SIG-M5 (cell line): Measurements from ENCODE around the gene SETD7.
"Not testable (repeated sequence)": the region's sequence is repeated elsewhere in the genome, so short reads cannot be mapped to it uniquely, and the experiment has no call there.

Source experiments
- DNase-seq: peaks from one replicate; lab custom pipeline; 2025; lab: John Stamatoyannopoulos, UW

The SETD7 gene

DNA sequence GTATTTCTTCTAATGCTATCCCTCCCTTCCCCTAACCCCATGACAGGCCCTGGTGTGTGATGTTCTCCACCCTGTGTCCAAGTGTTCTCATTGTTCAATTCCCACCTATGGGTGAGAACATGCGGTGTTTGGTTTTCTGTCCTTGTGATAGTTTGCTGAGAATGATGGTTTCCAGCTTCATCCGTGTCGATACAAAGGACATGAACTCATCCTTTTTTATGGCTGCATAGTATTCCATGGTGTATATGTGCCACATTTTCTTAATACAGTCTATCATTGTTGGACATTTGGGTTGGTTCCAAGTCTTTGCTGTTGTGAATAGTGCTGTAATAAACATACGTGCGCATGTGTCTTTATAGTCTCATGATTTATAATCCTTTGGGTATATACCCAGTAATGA, 91.5 kb downstream of the SETD7 start:
- DNase-seq: not testable (repeated sequence)

DNA sequence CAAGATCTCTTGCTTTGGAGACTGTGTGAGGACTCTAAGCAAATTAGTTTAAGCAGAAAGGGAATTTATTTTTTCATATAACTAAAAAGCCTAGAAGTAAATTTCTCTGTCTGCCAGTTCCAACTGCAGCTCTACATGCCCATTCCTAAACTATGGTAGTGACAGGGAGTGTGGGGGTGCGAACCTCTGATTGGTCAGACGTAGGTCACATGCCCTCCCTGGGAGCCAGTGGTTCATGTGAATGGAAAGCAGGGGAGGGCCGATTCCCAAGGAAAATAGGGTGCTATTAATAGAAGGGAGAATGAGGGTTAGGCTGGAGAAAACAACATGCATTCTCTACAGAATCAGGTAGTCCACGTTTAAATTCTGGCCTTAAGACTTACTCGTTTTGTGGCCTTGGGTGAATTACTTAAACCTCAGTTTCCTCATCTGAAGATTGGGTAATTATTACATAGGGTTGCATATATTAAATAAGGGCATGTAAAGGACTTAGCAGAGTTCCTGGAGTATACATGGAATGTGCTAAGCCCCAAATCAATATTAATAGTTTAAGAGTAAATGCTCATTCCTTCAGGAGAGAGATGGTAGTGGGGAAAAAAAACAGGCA, 94.9 kb downstream of the SETD7 start:
- DNase-seq: no peak

DNA sequence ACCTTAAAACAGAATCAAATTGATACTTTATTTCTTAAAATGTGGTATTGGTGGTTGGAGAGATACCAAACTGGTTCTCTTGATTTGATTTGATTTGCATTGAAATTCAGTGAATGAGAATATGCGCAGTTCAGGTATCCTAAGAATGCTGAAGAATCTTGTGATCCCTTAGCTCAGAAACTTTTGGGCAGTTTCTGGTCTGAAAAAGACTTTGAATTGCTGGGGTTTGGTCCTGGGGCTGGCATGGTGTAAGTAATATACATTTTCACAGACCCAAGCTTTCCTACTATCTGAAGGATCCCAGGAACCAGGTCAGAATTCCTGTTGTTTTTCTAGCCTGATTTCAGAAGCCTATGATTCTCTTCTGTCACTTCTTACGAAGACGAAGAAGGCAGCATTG, 95.5 kb downstream of the SETD7 start:
- no peak for DNase-seq

GRCh38 chr4:139458999-139459398, 97.0 kb downstream of the SETD7 start:
- no peak for DNase-seq

DNA sequence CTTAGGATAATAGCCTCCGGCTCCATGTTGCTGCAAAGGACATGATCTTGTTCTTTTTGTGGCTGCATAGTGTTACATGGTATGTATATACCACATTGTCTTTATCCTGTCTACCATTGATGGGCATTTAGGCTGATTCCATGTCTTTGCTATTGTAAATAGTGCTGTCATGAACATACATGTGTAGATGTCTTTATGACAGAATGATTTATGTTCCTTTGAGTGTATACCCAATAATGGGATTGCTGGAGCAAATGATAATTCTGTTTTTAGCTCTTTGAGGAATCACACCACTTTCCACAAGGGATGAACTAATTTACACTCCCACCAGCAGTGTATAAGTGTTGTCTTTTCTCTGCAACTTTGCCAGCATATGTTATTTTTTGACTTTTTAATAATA, 97.5 kb downstream of the SETD7 start:
- DNase-seq: no peak

GRCh38 chr4:139457318-139457717, 98.7 kb downstream of the SETD7 start:
- no peak for DNase-seq

DNA sequence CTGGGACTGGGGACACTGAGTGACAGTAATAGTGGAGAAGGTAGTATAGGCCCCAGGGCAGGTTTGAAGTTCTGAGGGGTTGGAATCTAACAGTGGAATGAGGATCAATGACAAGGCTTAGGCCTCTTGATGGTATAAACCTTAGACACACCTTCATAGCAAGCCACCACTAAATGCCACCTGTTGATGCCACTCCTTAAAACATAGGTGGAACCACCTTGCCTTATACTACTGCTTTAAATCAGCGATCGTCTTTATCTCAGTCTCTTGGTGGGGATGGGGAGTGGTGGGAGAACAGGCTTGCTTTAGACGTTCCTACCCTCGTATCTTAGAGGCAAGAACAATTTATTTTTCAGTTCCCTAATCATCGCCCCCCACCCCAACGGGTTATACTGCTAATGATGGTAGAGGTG, 100.9 kb downstream of the SETD7 start:
- no peak for DNase-seq

DNA sequence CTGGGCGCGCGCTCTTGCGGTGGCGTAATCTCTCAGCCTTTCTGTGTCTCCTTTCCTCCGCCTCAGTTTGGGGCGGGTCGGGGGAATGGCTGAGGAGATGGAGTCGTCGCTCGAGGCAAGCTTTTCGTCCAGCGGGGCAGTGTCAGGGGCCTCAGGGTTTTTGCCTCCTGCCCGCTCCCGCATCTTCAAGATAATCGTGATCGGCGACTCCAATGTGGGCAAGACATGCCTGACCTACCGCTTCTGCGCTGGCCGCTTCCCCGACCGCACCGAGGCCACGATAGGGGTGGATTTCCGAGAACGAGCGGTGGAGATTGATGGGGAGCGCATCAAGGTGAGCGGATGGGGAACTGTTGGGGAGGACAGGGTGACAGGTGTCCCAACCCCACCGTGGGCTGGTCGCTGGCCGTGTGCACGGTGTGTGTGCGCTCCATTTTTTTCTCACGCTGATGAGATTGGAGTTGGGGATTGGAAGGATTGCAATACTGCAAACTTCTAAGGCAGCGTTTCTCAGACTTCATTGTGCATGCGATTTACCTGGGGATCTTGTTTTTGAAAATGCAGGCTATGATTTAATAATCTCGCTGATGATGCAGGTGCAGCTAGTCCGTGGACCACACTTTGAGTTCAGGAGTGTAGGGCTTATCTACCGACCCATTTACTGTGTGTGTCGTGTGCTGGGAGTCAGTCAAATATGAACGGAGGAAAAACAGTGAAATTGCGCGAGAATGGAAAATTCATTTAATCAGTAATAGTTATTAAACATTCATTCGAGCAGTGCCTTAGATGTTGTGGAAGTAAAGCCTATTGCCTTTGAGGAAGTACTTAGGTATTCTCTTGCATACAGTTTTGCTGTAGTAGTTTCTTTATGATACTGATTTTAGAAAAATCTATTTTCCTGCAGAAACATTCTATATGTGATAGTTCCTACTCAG, 101.6 kb downstream of the SETD7 start, which contains the start of gene RAB33B:
RAB33B (plus strand) TSS at position 11 of the 935 bp plus-strand sequence; CDS start at position 86, 75 bp downstream.
- DNase-seq: peak; percentile 8

DNA sequence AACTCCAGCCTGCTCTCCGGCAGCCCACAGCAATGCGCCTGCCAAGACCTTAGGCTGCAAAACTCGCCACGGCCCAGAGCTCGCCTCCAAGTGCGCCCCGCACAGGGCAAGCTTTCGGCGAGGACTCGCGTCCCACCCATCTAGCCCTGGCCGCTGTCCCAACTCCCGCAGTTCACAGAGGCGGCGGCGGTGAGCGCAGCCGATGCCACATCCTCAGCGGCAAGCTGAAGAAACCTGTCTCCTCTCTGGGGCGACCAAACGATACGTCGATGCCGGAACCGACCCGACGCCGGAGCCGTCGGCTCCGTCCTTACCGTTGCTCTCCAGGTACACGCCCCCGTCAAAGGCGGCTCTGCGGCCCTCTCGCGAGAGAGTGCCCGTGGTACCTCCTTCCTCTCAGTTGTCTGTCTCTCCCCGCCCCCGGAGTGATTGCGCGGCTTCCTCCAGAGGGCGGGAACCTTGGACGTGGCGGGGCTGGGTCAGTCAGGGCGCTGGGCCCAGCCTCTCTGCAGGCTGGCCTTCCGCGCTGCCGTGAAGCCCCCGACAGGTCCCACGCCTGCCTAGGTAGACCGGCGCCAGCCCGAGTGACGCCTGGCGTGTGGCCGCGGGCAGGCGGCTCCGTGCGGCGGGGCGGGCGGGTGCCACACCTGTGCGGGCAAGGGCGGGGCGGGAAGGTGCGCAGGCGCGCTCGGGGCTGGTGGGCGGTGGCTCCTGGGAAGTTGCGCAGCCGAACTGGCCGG, 102.5 kb downstream of the SETD7 start:
- DNase-seq: peak; percentile 78

- peak; percentile 24 for DNase-seq
Measured at GRCh38 chr4:139453041-139453370, 103.0 kb downstream of the SETD7 start.

DNA sequence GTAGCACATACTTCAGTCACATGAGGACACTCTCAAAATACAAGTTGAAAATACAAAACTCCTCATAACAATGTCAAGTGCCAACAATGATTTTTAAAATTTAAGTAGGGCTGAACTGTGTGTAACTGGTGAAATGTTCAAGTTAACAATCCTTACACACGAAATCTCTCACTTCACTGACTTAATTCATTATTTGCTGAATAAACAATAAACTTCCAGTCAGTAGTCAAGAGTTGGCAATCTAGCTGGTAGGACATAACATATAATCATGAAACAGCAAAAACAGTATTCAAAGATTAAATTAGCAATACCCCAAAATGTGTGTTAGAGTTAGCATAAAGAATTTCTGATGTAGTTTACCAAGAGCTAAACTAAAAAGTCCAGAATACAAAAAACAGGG, 104.0 kb downstream of the SETD7 start:
- DNase-seq: no peak

- DNase-seq: no peak
Measured at GRCh38 chr4:139450586-139450985, 105.4 kb downstream of the SETD7 start.

GRCh38 chr4:139447078-139447477, 108.9 kb downstream of the SETD7 start:
- not testable (repeated sequence) for DNase-seq
